ENCODE results near the gene HAGHL.
"Not testable (repeated sequence)": the region's sequence is repeated elsewhere in the genome, so short reads cannot be mapped to it uniquely, and the experiment has no call there.

Gene HAGHL

GRCh38 chr16:732332-732731 lies 5.4 kb downstream of the HAGHL start:
- DNase-seq = no peak

DNA sequence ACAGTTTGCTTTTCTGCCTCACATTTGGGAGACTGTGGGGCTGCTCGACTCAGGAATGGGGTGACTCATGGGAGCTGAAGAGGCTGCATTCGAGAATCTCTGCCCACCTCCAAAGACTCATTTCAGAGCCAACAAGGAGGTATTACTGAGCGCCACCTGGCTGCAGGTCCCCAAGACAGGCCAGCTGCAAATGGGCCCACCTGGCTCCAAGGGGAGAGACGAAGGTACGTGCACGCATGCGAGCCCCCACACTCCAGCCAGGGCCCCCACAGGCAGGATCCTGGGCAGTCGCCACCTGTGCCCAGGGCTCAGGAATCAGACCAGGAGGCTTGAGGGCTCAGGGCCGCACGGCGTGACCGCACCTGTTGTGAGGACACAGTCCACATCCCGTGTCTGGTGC lies 6.0 kb downstream of the HAGHL start:
- DNase-seq = no peak

DNA sequence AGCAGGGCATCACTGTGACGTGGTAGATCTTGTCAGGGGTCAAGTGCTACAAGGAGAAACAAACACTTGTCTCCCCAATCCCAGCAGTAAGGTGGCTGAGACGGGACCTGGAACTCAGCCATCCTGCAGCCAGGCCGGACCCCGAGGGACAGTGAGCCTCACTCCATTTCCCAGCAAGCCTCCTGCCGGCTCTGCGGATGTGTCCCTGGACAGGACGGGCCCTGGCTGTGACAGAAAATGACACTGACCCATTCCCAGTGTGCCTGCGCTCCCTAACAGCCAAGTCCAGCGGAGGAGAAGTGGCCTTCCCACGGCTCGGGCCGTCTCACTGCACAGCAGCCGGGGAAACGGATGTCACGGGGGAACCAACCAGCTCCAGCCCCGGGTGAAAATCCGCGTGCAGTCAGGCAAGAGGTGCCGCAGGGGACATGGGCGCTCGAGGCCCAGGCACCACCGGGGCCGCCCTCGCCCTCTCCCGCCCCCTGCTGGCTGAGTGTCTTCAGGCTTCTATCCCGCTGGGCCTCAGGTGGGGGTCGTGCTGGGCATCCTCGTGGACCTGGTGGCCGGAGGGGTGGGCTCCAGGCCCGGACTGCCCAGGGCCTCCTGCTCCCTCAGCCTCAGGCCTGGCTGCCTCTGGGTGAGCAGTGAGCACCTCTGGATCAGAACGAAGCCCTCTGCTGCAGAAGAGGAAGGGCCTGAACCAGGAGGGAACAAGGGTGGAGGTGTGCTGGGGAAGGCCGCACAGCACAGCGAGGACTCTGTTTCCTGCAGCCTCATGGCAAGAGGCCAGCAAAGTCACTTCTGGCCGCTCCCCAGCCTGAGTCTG lies 6.7 kb downstream of the HAGHL start:
- DNase-seq = no peak

DNA sequence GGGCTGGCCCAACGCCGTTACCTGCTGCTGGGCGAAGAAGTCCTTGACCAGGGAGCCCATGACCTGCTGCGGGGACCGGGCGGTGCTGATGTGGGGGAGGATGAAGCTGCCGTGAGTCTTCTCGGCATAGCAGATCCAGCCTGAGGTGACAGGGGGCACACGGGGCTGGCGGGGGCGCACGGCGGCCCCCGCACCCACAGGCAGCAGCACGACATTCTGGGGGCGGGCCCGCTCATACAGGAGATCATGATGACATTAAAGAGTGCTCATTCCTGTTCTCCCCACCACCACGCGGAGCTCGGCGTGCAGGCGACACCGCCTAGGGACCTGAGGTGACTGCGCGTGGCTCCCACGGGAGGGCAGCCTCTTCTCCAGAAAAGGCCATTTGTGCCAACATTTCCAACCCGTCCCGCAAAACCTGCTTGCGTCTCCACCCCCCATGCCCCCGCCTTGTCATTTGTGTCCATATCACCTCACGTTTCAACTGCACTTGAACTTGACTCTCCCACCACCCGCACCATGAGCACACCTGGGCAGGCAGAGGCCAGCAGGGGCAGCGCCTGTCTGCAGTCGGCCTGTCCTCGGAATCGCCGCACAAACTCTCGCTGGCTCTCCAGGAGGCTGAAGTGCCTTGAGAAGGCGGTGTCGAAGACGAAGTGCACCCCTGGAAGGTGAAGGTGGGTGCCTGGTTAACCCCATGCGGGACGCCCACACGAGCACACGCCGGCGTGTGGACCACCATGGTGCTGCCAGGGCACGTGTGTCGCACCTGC lies 7.5 kb downstream of the HAGHL start:
- no peak for DNase-seq

DNA sequence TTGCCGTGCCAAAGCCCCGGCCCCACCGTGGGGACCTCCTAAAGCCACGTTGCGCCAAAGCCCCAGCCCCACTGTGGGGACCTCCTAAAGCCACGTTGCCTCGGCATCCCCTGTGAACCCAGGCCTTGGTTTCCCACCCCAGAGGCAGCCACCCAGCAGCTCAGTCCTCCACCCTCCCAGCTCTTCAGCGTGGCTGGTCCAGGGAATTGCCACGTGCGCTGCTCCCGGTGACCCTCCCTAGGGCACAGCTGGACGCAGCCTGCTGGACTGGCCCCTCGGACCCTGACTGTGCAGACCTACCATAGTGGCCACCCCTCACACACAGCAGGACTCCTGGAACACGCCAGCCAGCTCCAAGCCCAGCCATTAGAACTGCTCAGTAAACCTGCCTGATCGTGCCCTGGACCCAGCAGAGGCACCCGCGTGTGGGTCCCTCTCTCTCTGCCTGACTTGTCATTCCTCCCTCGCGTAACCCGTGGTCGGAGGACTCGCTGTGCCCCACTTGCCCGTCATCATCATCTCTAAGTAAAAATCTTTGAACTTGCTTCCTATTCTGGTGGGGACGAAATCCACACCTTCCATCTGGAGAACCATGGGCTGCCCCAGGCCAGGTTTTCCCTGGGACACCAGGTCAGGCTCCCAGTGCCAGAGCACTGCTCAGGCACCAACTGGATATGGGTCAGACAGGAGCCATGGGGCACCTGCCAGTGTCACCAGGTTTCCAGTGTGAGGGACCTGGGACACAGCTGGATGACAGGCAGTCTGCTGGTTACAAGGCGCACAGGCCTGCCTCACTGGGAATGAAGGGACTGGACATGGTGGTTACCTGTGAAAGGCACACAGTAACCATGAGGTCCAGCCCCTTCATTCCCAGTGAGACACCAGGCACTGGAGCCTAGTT lies 8.3 kb downstream of the HAGHL start:
- no peak for DNase-seq

GRCh38 chr16:735982-736453 lies 9.1 kb downstream of the HAGHL start:
- no peak for DNase-seq

- DNase-seq = no peak
Observed at GRCh38 chr16:736936-737481, 10.1 kb downstream of the HAGHL start.

- no peak for DNase-seq
Observed at GRCh38 chr16:739560-740458, 12.9 kb downstream of the HAGHL start.

- DNase-seq = no peak
Observed at GRCh38 chr16:740459-740763, 13.5 kb downstream of the HAGHL start.

DNA sequence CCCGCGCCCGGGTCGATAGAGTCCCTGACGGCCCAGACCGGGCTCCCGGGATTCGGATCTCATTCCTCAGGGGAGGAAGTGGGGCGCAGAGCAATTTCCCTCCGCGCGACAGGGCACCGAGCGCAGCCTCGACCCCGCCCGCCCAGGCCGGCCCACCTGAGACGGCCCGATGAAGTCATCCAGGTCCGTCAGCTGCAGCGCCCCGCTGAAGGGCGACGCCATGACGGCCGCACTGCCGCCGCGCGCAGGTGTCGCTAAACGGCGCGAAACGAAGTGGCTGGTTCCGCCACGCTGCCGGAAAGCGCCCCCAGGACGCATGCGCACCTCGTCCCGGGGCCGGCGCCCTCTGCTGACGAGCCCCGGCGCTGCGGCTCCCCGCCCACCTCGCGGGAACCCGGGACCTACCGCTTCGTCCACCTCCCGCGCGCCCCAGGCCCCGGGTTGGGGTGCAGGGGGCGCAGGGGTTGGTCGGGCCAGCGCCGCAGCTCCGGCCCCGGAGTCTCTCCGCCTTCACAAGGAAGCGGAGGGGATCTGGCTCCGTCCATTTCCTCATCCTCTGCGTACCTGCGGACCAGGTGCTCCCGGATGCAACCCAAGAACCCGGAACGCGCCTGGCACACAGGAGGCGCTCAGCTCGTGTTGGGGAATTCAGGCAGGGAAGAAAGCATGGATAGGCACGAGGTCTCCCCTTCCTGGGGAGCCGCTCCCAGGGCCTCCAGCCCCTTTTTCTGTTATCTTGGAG lies 14.0 kb downstream of the HAGHL start, which contains the start of gene CIAO3:
Gene CIAO3, minus strand, starts transcription at position 234 of the 742 bp plus-strand sequence. Its CDS starts 12 bp downstream, at position 222.
- peak in 55 of 56 donors; percentile 15 to 92 (median 74) for DNase-seq

DNA sequence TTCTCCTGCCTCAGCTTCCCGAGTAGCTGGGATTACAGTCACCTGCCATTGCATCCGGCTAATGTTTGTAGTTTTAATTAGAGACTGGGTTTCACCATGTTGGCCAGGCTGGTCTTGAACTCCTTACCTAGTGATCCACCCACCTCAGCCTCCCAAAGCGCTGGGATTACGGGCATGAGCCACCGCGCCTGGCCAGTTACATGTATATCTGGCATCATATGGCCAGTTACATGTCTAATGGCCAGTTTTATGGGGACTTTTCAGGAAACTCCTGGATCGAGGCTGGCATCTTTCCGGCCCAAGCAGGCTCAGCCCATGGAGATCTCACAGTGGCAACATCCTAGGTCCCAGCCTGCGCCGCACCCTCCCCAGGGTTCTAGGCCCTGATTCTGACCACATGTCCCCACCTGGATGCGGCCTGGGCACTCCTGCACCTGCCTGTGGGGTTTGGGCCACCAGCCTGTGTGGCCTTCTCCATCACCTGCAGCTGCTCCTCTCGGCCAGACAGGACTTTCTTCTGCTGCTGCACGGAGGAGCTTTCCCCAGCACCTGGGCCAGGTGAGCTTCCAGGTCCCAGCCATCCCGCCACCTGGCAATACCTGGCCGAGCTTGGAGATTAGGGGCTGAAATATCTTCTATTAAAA lies 15.2 kb downstream of the HAGHL start:
- DNase-seq = no peak

DNA sequence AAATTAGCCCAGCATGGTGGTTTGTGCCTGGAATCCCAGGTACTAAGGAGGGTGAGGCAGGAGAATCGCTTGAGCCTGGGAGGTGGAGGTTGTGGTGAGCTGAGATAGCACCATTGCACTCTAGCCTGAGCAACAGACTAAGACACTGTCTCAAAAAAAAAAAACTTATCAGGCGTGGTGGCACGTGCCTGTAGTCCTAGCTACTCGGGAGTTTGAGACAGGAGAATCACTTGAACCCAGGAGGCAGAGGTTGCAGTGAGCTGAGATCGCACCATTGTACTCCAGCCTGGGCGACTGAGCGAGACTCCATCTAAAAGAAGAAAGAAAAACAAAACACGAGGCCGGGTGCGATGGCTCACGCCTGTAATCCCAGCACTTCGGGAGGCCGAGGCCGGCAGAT lies 16.0 kb downstream of the HAGHL start:
- not testable (repeated sequence) for DNase-seq

GRCh38 chr16:743794-744500 lies 17.0 kb downstream of the HAGHL start:
- no peak for DNase-seq

DNA sequence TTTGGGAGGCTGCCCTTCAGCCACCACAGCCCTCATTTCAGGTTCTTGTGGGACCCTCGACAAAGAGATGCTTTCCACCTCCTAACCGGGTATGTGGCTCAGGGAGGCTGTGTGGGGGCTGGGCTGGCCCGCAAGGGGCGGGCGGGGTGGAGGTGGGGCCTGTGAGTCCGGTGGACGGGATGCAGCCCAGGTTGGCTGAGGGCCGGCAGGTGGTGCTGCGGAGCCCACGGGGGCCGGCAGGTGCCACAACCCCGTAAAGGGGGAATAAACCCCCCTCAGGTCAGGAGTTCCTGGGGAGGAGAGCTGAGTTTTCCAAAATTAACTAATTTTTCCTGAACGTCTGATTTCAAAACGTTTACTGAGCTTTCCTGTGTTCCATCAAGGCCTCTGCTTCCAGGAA lies 18.8 kb downstream of the HAGHL start:
- no peak for DNase-seq

DNA sequence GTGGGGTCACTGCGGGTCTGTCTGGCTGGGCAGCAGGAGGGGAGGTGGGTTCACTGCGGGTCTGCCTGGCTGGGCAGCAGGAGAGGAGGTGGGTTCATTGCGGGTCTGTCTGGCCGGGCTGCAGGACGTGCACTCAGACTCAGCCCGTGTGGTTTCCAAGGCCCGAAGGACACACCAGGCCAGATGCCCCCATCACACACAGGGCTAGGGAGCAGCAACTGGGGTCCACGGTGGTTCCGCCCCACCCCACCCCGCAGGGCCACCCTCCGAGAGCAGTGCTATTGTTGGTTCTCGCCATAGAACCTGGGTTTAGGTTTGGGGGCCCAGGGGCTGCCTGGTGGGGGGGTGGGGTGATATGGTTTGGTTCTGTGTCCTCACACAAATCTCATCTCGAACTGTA lies 19.7 kb downstream of the HAGHL start:
- DNase-seq = no peak

- DNase-seq = no peak
Observed at GRCh38 chr16:747978-748746, 21.3 kb downstream of the HAGHL start.

DNA sequence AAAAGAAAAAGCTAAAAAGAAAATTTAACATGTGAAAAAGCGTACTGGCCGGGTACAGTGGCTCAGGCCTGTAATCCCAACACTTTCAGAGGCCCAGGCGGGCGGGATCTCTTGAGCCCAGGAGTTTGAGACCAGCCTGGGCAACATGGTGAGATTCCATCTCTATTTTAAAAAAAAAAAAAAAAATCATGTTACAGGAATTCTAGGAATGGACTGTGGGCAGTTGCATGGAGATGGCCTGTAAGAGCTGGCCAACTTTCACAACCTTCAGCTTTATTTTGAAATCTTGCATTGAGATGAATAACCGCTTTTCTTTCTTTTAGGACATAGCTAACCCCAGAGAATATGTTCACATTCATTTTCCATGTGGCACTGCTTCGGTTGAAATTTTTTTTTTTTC lies 22.1 kb downstream of the HAGHL start:
- DNase-seq = no peak
